Kidney tubule cell (primary cell): Measurements from ENCODE around the gene TEX38.
"Not testable (repeated sequence)": the region's sequence is repeated elsewhere in the genome, so short reads cannot be mapped to it uniquely, and the experiment has no call there.

Source experiments
- DNase-seq: peaks from one replicate; pipeline ENCODE4 v3.0.0-alpha.2; 2018; ENCODE audit warnings: low spot score

Gene TEX38

DNA sequence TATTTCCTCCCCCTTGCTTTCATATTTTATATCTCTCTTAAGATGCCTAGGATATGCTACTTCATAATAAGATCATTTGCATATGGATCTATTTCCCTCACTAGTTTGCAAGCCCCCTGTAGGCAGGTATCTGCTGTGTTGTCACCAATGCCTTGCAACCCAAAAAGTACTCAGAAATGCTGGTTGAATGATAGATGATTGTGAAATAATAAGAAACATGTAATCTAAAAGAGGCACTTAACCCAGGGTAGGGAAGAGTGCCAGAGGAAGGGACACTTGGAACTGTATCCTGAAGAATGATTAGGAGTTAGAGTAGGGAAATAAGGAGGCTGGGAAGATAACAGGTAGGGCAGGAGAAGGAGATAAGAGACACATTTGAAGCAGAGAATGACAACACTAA is 15.8 kb upstream of the TEX38 start:
- DNase-seq: no peak

DNA sequence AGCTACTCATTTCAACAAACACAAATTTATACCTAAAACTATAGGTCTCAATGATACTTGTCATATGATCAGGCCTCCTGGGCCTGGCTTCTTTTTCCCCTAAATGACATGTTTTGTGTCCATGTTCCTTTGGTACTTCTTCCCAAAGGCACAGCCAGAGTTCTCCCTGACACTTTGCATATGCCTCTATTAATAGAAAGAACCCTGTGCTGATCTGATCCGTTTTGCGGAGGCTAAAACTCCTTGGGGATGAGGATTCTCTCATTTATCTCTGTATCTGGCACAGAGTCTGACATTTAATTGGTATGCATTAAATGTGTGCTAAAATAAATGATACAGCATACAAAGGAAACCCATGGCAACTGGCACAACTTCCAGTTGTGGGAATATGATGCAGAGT is 15.0 kb upstream of the TEX38 start:
- no peak for DNase-seq

GRCh38 chr1:46657775-46658174 is 13.9 kb upstream of the TEX38 start:
- DNase-seq: no peak

- no peak for DNase-seq
Measured at GRCh38 chr1:46659307-46659870, 12.3 kb upstream of the TEX38 start.

- DNase-seq: not testable (repeated sequence)
Measured at GRCh38 chr1:46660116-46660515, 11.5 kb upstream of the TEX38 start.

DNA sequence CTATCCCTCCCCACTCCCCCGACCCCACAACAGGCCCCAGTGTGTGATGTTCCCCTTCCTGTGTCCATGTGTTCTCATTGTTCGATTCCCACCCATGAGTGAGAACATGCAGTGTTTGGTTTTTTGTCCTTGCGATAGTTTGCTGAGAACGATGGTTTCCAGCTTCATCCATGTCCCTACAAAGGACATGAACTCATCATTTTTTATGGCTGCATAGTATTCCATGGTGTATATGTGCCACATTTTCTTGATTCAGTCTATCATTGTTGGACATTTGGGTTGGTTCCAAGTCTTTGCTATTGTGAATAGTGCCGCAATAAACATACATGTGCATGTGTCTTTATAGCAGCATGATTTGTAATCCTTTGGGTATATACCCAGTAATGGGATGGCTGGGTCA is 8.7 kb upstream of the TEX38 start:
- not testable (repeated sequence) for DNase-seq

DNA sequence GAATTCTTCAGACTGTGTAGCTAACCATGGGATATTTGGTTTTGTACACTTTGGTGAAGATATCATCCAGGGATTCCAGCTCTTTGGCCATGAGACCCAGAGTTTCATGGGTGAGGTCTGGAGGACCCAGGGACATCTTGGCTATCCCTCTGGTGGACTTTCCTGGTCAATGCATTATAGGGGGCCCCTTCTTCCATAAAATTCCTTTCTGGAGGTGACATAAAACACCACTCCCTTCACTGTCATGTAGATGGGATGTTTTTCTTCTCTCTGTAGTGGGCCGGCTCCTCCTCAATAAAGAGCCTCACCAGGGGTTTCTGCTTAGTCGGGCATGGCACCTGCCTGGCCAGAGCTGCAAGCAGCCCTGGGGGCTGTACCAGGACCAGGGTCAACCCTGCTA is 5.7 kb upstream of the TEX38 start:
- DNase-seq: no peak

GRCh38 chr1:46667782-46668760 is 3.6 kb upstream of the TEX38 start, which contains the start of gene ATPAF1:
Gene ATPAF1 (minus strand): TSS chr1:46668364. CDS start chr1:46668322, 42 bp downstream.
- DNase-seq: peak; percentile 79

- DNase-seq: no peak
Measured at GRCh38 chr1:46670134-46670533, 1.5 kb upstream of the TEX38 start.

DNA sequence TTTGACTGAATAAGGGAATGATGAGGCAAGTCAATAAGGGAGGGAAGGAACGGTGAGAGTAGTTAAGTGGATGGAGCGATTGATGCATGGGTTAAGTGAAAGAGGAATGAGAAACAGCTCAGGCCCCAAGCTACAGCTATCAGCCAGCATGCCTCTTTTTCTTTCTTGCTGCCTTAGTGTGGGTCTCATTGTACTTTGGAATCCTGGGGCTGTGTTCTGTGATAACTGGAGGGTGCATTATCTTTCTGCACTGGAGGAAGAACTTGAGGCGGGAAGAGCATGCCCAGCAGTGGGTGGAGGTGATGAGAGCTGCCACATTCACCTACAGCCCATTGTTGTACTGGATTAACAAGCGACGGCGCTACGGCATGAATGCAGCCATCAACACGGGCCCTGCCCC is 1.0 kb downstream of the TEX38 start:
- no peak for DNase-seq

DNA sequence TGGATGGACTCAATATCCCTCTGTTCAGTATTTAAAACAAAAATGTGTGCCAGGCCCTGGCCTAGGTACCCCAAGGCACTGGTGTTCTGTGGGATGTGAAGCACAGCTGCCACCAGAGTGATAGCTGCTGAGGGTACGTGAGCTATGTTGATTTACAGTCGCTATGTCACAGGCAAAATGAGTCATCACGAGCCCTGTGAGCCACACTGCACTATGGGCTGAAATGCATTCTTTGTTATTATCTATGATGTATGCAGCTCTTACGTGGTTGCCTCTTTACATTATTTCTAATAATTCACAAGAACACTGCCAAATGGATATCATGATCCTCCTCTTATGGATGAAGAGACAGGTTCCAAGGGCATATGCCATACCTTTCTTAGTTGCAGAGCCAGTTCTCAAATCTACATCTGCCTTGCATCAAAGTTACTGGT is 2.1 kb downstream of the TEX38 start:
- peak; percentile 29 for DNase-seq

- DNase-seq: peak; percentile 12
Measured at GRCh38 chr1:46675549-46676314, 4.1 kb downstream of the TEX38 start.

DNA sequence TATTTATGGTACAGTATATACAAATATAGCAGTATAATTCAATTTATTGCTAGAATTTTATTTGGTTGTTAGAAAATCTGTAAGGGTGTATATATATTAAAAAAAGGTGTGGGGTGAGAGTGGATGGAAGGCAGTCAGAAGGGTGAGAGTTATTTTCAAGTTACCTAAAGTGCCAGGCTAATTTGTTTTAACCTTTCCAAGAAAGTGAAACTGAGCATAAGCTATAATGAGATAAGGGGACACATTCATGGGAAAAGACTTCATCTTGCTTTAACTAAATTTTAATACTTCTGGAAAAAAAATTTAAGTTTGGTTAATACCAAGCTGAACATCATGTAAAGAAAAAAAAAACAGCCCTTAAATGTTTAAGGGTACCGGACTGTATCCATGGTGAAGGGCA is 4.9 kb downstream of the TEX38 start:
- no peak for DNase-seq

GRCh38 chr1:46677339-46677738 is 5.7 kb downstream of the TEX38 start:
- DNase-seq: no peak

GRCh38 chr1:46679789-46680573 is 8.3 kb downstream of the TEX38 start:
- no peak for DNase-seq

- DNase-seq: no peak
Measured at GRCh38 chr1:46681333-46682034, 9.8 kb downstream of the TEX38 start.

GRCh38 chr1:46682064-46682463 is 10.4 kb downstream of the TEX38 start:
- no peak for DNase-seq

- DNase-seq: no peak
Measured at GRCh38 chr1:46684670-46685069, 13.0 kb downstream of the TEX38 start.

- no peak for DNase-seq
Measured at GRCh38 chr1:46686255-46686654, 14.6 kb downstream of the TEX38 start.

GRCh38 chr1:46687093-46687659 is 15.5 kb downstream of the TEX38 start:
- DNase-seq: no peak
